HepG2 (cell line): ENCODE results near the gene RHCE. TPM values are rescaled to one million over a fixed set of nuclear protein-coding genes. Genes with fewer than 3 reads are reported as not detected.

Source experiments
- HNF4G ChIP-seq, 2 experiments: sonication (generic) in 1 of 2; formaldehyde crosslinking in 1 of 2; IDR thresholded peaks; 2 replicates each; pipeline versions ENCODE4 v1.4.0 to v1.6.1; 2011 to 2020; ENCODE audit warnings: borderline replicate concordance in 2 of 2, low read depth in 2 of 2, mild to moderate bottlenecking in 2 of 2, low read length in 1 of 2, missing genetic modification reagents in 1 of 2, moderate library complexity in 1 of 2
- HNRNPK ChIP-seq: fragments of 200-400 bp; formaldehyde crosslinking; IDR thresholded peaks from 2 replicates; pipeline ENCODE4 v1.6.1; 2018; ENCODE audit warnings: low read length, low read depth, moderate library complexity, mild to moderate bottlenecking; ENCODE audit not compliant: poor library complexity, severe bottlenecking
- MLXIP ChIP-seq: sonication (generic); formaldehyde crosslinking; IDR thresholded peaks from 2 replicates; pipeline ENCODE4 v1.9.0; 2021; ENCODE audit warnings: missing genetic modification reagents, borderline replicate concordance
- TEF ChIP-seq: sonication (generic); formaldehyde crosslinking; IDR thresholded peaks from 2 replicates; pipeline ENCODE4 v1.5.0; 2020; ENCODE audit warnings: missing genetic modification reagents
- ZBTB46 ChIP-seq: sonication (generic); formaldehyde crosslinking; IDR thresholded peaks from 2 replicates; pipeline ENCODE4 v1.4.0; 2020; ENCODE audit warnings: mild to moderate bottlenecking, missing genetic modification reagents, borderline replicate concordance
- ZNF256 ChIP-seq: sonication (generic); formaldehyde crosslinking; conservative IDR thresholded peaks from 2 replicates; pipeline ENCODE4 v1.4.0; 2020; ENCODE audit warnings: missing genetic modification reagents
- polyA plus RNA-seq, 8 experiments: library from polyadenylated mRNA; depleted of rRNA in 3 of 8; stranded (reverse) in 7 of 8; unstranded in 1 of 8; fragments of >200 nt; fragmentation: Illumina TruSeq in 4 of 8; extraction: Trizol in 4 of 8; gene quantifications; 2 replicates each; pipeline versions ENCODE4 v1.2.1 to v1.2.3, GENCODE V29; 2011 to 2016; ENCODE audit warnings: low read depth in 4 of 8, missing spikeins in 1 of 8, mixed read lengths in 1 of 8; ENCODE audit not compliant: insufficient read depth in 1 of 8
- total RNA-seq, 5 experiments: library from RNA; depleted of rRNA; stranded (reverse); fragments of >200 nt; fragmentation: Illumina TruSeq; extraction: Trizol; gene quantifications; 2 replicates each; pipeline ENCODE4 v1.2.3, GENCODE V29; 2016; ENCODE audit warnings: low read depth in 1 of 5
- TF ChIP-seq, protein P1 (sequence below): sonication (generic); formaldehyde crosslinking; IDR thresholded peaks from 2 replicates; pipeline ENCODE4 v1.5.1; 2020; ENCODE audit warnings: missing genetic modification reagents, mild to moderate bottlenecking, borderline replicate concordance
- TF ChIP-seq, protein P2 (sequence below): sonication (generic); formaldehyde crosslinking; IDR thresholded peaks from 2 replicates; pipeline ENCODE4 v1.9.0; 2021; ENCODE audit warnings: mild to moderate bottlenecking, missing genetic modification reagents

RHCE gene
- total and polyA plus RNA-seq, 2 of the 13 experiments (the other 11 are each of a cell fraction or from before 2014, with no cell fraction given), result 0.30 TPM; not detected in 1

GRCh38 chr1:25430967-25431881 is 10.6 kb upstream of the RHCE start (continued):
- TF ChIP-seq, protein P1, sequence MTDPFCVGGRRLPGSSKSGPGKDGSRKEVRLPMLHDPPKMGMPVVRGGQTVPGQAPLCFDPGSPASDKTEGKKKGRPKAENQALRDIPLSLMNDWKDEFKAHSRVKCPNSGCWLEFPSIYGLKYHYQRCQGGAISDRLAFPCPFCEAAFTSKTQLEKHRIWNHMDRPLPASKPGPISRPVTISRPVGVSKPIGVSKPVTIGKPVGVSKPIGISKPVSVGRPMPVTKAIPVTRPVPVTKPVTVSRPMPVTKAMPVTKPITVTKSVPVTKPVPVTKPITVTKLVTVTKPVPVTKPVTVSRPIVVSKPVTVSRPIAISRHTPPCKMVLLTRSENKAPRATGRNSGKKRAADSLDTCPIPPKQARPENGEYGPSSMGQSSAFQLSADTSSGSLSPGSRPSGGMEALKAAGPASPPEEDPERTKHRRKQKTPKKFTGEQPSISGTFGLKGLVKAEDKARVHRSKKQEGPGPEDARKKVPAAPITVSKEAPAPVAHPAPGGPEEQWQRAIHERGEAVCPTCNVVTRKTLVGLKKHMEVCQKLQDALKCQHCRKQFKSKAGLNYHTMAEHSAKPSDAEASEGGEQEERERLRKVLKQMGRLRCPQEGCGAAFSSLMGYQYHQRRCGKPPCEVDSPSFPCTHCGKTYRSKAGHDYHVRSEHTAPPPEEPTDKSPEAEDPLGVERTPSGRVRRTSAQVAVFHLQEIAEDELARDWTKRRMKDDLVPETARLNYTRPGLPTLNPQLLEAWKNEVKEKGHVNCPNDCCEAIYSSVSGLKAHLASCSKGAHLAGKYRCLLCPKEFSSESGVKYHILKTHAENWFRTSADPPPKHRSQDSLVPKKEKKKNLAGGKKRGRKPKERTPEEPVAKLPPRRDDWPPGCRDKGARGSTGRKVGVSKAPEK (CRISPR knock-in tag), result no peak
- TF ChIP-seq, protein P2, sequence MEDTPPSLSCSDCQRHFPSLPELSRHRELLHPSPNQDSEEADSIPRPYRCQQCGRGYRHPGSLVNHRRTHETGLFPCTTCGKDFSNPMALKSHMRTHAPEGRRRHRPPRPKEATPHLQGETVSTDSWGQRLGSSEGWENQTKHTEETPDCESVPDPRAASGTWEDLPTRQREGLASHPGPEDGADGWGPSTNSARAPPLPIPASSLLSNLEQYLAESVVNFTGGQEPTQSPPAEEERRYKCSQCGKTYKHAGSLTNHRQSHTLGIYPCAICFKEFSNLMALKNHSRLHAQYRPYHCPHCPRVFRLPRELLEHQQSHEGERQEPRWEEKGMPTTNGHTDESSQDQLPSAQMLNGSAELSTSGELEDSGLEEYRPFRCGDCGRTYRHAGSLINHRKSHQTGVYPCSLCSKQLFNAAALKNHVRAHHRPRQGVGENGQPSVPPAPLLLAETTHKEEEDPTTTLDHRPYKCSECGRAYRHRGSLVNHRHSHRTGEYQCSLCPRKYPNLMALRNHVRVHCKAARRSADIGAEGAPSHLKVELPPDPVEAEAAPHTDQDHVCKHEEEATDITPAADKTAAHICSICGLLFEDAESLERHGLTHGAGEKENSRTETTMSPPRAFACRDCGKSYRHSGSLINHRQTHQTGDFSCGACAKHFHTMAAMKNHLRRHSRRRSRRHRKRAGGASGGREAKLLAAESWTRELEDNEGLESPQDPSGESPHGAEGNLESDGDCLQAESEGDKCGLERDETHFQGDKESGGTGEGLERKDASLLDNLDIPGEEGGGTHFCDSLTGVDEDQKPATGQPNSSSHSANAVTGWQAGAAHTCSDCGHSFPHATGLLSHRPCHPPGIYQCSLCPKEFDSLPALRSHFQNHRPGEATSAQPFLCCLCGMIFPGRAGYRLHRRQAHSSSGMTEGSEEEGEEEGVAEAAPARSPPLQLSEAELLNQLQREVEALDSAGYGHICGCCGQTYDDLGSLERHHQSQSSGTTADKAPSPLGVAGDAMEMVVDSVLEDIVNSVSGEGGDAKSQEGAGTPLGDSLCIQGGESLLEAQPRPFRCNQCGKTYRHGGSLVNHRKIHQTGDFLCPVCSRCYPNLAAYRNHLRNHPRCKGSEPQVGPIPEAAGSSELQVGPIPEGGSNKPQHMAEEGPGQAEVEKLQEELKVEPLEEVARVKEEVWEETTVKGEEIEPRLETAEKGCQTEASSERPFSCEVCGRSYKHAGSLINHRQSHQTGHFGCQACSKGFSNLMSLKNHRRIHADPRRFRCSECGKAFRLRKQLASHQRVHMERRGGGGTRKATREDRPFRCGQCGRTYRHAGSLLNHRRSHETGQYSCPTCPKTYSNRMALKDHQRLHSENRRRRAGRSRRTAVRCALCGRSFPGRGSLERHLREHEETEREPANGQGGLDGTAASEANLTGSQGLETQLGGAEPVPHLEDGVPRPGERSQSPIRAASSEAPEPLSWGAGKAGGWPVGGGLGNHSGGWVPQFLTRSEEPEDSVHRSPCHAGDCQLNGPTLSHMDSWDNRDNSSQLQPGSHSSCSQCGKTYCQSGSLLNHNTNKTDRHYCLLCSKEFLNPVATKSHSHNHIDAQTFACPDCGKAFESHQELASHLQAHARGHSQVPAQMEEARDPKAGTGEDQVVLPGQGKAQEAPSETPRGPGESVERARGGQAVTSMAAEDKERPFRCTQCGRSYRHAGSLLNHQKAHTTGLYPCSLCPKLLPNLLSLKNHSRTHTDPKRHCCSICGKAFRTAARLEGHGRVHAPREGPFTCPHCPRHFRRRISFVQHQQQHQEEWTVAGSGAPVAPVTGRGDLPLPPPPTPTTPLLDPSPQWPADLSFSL (CRISPR knock-in tag), result no peak
- TF ChIP-seq ZNF256, result no peak
- no peak for TF ChIP-seq HNRNPK
- no peak for TF ChIP-seq ZBTB46 (CRISPR knock-in tag)
- no peak for TF ChIP-seq MLXIP (CRISPR knock-in tag)
- TF ChIP-seq TEF (CRISPR knock-in tag), result no peak
- no peak for TF ChIP-seq HNF4G (IDR thresholded peaks at IDR 0.05; ENCODE audit: borderline replicate concordance, low read depth, low read length)
- TF ChIP-seq HNF4G (CRISPR knock-in tag; IDR thresholded peaks at IDR 0.05; ENCODE audit: borderline replicate concordance, low read depth), result no peak
